NCI-H146 (cell line): ENCODE measurements around the gene LRP11.
"Not testable (repeated sequence)": the region's sequence is repeated elsewhere in the genome, so short reads cannot be mapped to it uniquely, and the experiment has no call there.

Source experiments
- DNase-seq: peaks from one replicate; lab custom pipeline; 2025; lab: John Stamatoyannopoulos, UW

LRP11 gene

DNA sequence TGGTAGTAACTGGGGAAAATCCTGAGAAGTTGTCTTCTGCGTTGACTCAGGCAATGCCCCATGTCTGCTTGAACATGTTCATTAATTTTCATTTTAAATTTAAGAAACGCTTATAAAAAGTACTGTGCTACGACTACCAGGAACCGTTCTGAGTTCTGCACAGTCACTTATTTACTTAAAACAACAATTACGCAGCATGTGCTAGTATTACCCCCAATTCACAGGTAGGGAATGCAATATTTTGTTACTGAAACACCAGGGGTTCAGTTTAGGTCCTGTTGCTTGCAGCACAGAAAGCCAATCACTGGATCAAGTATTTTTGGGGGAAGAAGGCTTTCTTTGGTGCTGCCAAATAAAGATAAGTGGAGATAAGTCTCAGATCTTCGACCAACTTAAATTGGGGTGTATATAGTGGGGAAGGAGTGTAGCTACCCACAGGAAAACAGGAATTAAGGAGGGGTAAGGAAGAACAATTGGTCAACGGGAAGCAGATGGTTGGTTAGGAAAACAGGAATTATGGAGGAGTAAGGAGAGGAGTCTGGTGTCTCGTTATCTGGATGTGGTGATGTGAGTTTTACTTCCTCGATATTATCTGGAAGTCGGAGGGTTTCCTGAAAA lies 5.2 kb upstream of the LRP11 start:
- no peak for DNase-seq

DNA sequence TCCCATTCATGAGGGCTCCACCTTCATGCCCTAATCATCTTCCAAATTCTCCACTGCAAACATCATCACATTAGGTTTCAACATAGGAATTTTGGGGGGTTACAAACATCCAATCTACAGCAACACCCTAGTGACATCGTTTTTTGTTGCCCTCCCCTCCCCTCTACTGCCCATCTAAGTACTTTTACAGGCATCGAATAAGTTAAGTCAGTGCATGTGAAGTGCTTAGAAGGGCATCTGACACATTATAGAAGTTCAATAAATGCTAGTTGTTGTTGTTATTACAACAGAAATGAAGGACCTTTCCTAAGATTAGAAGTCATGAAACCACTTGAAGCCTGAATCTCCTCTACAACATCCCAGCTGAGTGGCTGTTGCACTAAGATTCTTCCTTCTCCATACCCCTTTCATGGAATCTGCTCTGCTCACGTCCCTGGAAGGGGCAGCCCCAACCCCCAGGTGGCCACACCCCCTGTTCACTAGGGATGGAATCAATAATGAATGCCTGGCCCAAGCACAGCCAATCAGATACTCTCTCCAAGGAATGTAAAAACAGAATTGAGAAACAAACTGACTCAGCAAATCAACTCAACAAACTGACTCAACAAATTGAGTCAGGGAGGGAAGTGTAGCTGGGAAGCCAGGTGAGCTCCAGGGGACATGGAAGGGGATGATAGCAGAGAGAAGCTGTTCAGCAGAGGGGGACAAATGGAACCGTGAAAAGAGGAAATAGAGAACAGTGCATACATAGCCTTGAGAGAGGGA lies 3.9 kb upstream of the LRP11 start:
- no peak for DNase-seq

GRCh38 chr6:149864578-149865535 lies 698 bp upstream of the LRP11 start:
- DNase-seq: peak; percentile 79

DNA sequence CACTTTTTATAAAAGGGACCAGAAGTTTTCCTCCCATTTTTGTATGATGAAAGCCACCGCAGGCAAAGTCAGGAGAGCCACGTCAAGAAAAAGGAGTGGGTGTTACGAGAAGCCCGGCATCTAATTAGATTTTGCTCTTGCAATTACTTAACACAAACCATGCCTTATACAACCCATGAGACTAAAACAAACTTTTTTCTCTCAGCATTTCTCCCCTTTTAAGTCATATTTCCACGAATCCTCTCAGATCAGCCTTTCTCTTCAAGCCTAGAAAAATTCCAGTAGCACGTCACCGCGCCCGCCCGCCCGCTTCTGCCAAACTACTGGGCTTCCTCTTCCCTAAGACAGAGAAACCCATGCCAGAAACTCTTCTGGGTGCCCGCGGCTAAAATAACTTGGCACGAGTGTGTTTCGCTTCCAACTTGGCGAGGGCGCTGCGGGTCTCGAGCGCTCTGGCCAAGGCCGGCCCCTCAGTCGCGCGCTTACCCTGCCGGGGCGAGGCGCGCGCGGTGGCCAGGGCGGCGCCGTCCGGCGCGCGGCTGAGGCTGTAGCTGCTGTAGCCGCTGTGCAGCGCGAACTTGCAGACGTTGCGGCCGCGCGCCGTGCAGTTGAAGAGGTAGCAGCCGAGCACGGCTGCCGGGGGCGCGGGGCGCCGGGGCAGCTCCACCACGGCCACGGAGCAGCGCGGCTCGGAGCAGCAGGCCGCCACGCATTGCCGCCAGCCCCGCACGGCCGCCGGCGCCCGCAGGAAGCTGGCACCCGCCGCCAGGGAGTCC lies 1.0 kb downstream of the LRP11 start:
- peak; percentile 82 for DNase-seq

DNA sequence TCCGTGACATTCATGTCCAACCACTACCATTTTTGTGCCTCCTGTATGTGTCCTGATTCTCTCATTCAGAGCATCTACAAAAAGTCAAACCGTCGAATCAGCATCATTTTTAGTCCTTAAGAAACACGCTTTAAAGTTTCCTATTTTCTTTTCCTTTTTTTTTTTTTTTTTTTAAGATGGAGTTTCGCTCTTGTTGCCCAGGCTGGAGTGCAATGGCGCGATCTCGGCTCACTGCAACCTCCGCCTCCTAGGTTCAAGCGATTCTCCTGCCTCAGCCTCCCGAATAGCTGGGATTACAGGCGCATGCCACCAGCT lies 1.8 kb downstream of the LRP11 start:
- not testable (repeated sequence) for DNase-seq

DNA sequence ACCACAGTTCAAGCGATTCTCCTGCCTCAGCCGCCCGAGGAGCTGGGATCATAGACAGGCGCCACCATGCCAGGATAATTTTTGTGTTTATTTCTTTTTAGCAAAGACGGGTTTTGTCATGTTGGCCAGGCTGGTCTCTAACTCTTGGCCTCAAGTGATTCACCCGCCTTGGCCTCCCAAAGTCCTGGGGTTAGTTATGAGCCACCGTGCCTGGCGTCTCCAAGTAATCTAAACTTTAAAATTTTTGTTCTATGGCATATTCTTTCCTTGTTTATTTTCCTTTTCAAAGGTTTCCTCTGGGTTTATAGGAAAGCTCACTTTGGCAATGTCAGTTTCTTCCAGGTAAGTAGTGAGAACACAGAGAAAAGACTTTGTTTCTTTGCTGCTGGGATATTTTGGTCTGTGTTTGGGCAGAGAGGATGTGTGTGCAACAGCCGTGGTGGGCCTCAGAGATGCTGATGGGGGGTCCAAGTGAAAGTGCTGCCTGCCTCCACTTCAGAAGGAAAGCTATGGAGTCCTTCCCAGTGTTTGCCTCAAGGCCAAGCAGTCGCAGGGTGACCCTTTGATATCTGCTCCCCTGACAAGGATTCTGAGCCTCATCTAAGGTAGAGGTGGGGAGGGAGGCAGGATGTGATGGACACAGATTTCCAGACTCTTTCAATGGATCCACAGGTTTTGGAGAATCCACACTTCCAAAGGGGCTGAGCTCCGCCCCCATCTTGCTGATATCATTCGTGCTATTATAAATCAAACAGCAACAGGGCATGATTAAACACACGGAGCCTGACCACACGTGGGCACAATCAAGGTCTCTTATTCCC lies 2.3 kb downstream of the LRP11 start:
- no peak for DNase-seq

DNA sequence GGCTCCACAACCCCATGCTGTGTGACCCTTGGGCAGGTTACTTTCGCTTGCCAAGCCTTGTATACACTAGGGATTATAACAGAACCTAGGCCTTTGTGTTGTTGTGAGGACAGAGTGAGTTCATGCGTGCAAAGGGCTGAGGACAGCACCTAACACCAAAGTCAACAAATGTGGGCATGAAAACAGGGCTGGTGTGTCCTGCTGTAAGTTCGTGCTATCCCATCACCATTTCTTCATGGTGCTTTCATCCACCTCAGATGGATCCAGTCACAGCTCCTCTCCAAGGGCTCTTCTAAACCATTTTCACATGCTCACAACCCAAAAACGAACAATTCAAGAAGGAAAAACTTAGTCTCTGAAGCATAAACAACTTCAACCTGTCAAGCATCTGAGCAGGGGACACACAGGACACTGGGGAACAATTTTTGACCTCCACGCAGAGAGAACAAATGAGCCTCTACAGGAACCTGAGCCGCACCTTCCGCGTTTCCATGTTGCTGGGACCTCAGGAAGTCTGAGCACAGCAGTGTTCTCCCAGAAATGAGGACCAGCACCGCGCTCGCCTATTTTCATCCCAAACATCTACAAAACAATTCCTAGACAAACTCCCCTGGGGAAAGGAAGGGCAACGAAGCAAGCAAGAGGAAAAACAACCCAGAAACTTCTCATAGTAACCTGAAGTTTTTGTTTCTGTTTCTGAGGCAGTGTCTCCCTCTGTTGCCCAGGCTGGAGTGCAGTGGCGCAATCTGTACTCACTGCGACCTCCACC lies 3.1 kb downstream of the LRP11 start:
- peak; percentile 76 for DNase-seq

- peak; percentile 58 for DNase-seq
Measured at GRCh38 chr6:149860513-149860833, 3.7 kb downstream of the LRP11 start.

- peak; percentile 90 for DNase-seq
Measured at GRCh38 chr6:149859938-149860337, 4.2 kb downstream of the LRP11 start.

DNA sequence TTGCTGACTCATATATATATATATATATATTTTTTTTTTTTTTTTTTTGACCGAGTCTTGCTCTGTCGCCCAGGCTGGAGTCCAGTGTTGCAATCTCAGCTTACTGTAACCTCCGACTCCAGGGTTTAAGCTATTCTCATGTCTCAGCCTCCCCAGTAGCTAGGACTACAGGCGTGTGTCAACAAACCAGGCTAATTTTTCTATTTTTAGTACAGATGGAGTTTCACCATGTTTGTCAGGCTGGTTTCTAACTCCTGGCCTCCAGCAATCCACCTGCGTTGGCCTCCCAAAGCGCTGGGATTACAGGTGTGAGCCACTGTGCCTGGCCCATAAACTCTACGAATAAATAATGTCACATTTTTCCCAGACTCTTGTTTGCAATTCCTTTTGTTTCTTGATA lies 4.8 kb downstream of the LRP11 start:
- DNase-seq: peak; percentile 91

- DNase-seq: no peak
Measured at GRCh38 chr6:149857541-149857940, 6.6 kb downstream of the LRP11 start.

- DNase-seq: no peak
Measured at GRCh38 chr6:149856256-149856994, 7.7 kb downstream of the LRP11 start.

- peak; percentile 41 for DNase-seq
Measured at GRCh38 chr6:149855741-149856140, 8.4 kb downstream of the LRP11 start.

DNA sequence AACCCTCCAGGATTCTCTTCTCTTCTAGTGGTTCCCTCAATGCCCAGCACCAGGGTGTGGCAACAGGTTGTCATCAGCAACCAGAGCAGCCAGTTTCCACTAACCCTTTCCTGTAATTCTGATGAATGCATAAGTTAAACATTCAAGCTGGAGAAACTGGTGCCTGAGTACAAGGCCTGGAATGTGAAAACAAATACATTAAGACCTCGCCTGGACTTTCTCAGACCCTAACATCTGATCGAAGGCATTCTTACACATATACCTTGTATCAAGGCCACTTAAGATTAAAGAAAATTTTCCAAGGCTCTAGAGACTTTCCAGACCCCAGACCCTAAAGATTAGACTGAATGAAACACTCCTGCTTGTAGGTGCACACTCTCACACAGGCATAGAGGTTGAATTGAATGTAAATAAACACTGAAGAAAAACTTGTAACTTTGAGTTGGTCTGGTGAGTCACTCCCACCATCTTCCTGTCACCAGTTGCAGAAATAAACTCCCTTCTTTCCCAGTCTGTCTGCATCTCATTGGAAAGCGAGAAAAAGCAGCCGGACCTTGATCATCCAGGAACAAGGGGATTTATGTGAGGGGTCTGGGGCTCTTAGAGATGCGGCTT lies 9.0 kb downstream of the LRP11 start:
- no peak for DNase-seq

DNA sequence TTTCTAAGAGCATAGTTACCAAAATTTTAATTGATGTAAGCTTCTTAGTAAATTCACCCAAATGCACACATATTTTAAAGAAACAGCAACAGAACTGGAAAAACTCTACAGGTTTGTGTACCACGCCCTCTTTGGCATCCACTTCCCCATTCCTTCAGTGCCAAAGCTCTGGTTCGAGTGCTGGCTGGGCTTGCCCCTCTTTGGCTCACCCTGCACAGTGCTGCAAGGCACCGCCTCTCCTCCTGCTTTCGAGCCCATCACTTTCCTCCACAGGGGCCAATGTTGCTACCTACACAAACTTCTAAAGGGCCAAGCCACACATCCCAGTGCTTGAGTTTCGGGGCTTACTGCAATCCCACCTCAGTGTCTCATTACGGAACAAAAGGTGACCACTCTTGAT lies 9.6 kb downstream of the LRP11 start:
- no peak for DNase-seq

GRCh38 chr6:149854017-149854416 lies 10.1 kb downstream of the LRP11 start:
- DNase-seq: not testable (repeated sequence)

DNA sequence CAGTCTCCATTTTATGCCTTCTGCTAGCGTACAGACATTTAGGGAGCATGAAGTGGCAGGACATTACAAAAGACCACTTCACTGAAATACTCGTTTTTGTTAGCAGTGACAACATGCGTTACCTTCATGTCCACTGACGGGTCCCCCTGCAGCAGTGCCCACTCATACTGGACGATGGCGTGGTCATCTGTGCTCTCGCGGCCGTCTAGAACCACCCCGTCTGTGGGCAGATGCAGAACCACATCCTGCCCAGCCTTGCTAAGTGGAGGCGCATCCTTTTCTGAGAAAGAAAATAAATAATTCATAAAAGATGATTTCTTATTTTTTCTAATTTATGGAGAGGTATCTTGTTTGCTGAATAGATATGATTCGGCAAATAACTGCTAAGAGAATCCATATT lies 11.3 kb downstream of the LRP11 start:
- DNase-seq: no peak

- DNase-seq: no peak
Measured at GRCh38 chr6:149852180-149852579, 12.0 kb downstream of the LRP11 start.

- DNase-seq: no peak
Measured at GRCh38 chr6:149851461-149852110, 12.6 kb downstream of the LRP11 start.
